CD4-positive, CD25-positive, alpha-beta regulatory T cell (primary cell): ENCODE data around the gene NR2E1. TPM values are rescaled to one million over a fixed set of nuclear protein-coding genes. Genes with fewer than 3 reads are reported as not detected.

Experiments used
- ATAC-seq, 2 donors: fragments of 150-1000 bp; cut with Tn5 transposase; one replicate each; pipeline ENCODE4 v1.10.0; 2021; ENCODE audit warnings: low read depth in 2 of 2, moderate number of reproducible peaks in 2 of 2, moderate library complexity in 1 of 2
- DNase-seq, 3 donors: peaks; one replicate each; pipeline versions ENCODE4 v3.0.0 to v3.0.0-alpha.2; 2012 to 2022; ENCODE audit warnings: mixed read lengths in 1 of 3
- H3K27ac ChIP-seq: one replicate; pipeline ENCODE4 v1.7.0; 2013; ENCODE audit warnings: mild to moderate bottlenecking, low read length; ENCODE audit not compliant: insufficient read depth, poor library complexity, severe bottlenecking
- H3K27me3 ChIP-seq: one replicate; pipeline ENCODE4 v1.7.0; 2013; ENCODE audit warnings: low read length; ENCODE audit not compliant: control insufficient read depth, insufficient read depth
- H3K36me3 ChIP-seq: one replicate; pipeline ENCODE4 v1.7.0; 2013; ENCODE audit warnings: mild to moderate bottlenecking, low read length, moderate library complexity; ENCODE audit not compliant: control insufficient read depth, insufficient read depth
- H3K4me1 ChIP-seq: 2 replicates; pipeline ENCODE4 v1.7.0; 2013; ENCODE audit warnings: mild to moderate bottlenecking, low read length; ENCODE audit not compliant: insufficient read depth, control insufficient read depth, poor library complexity, severe bottlenecking
- H3K4me3 ChIP-seq: one replicate; pipeline ENCODE4 v1.7.0; 2013; ENCODE audit warnings: low read depth, mild to moderate bottlenecking, low read length, moderate library complexity
- H3K9me3 ChIP-seq, 2 experiments: 1 replicate in 1 of 2; 2 replicates in 1 of 2; pipeline ENCODE4 v1.7.0; 2013; ENCODE audit warnings: low read length in 2 of 2, mild to moderate bottlenecking in 1 of 2, moderate library complexity in 1 of 2; ENCODE audit not compliant: control insufficient read depth in 2 of 2
- H3K27ac Mint-ChIP-seq, 3 donors: one replicate each; pipeline ENCODE4 v1.8.0; 2020 to 2022; ENCODE audit warnings: mild to moderate bottlenecking in 3 of 3, mixed read lengths in 3 of 3, moderate library complexity in 2 of 3
- H3K27me3 Mint-ChIP-seq: one replicate; pipeline ENCODE4 v1.8.0; 2022; ENCODE audit warnings: mild to moderate bottlenecking, mixed read lengths
- H3K36me3 Mint-ChIP-seq: one replicate; pipeline ENCODE4 v1.8.0; 2020; ENCODE audit warnings: mixed read lengths
- H3K4me1 Mint-ChIP-seq, 4 donors: one replicate each; pipeline ENCODE4 v1.8.0; 2020 to 2022; ENCODE audit warnings: mixed read lengths in 4 of 4, mild to moderate bottlenecking in 1 of 4
- H3K4me3 Mint-ChIP-seq, 4 donors: one replicate each; pipeline ENCODE4 v1.8.0; 2020 to 2022; ENCODE audit warnings: mild to moderate bottlenecking in 4 of 4, mixed read lengths in 4 of 4, moderate library complexity in 3 of 4
- H3K9me3 Mint-ChIP-seq, 7 donors: one replicate each; pipeline ENCODE4 v1.8.0; 2020 to 2022; ENCODE audit warnings: mixed read lengths in 7 of 7, mild to moderate bottlenecking in 3 of 7, moderate library complexity in 2 of 7
- polyA plus RNA-seq, 4 donors: library from polyadenylated mRNA; unstranded; fragments of 300-500 nt; fragmentation: Illumina TruSeq; gene quantifications; one replicate each; pipeline ENCODE4 v1.2.3, GENCODE V29; 2021
- total RNA-seq: library from RNA; stranded (reverse); gene quantifications from one replicate; pipeline ENCODE4 v1.2.3, GENCODE V29; 2022

The NR2E1 gene
- total and polyA plus RNA-seq, 5 donors from 2014 or later: not detected

- Mint-ChIP-seq H3K4me1 (peaks cover 0 to 18% (median 10%) of the 10 kb centered on the region in 4 donors), H3K9me3 (peaks cover 0 to 4% (median 0%) of the 10 kb centered on the region in 7 donors), H3K4me3 (peak overlapping the region; percentile 62 to 96 (median 87)), H3K27me3 (peaks cover 94% of the 10 kb centered on the region), H3K27ac (no peak overlapping the region), H3K36me3 (no peaks in the 10 kb centered on the region)
- Histone ChIP-seq H3K4me1 (peaks cover 12% of the 10 kb centered on the region), H3K4me3 (peak overlapping the region; percentile 62), H3K9me3 (no peaks in the 10 kb centered on the region), H3K27ac (no peak overlapping the region), H3K27me3 (peaks cover 46% of the 10 kb centered on the region), H3K36me3 (no peaks in the 10 kb centered on the region)
- DNase-seq (peak in 1 of 3 donors; percentile 43), ATAC-seq (peak; percentile 55 to 61)
These were observed 32.1 kb upstream of the NR2E1 start for GRCh38 chr6:108133594-108134179.

GRCh38 chr6:108134213-108134970, 31.4 kb upstream of the NR2E1 start:
- peak overlapping the region in 3 of 4 donors; percentile 4 to 63 (median 20) for H3K4me3 Mint-ChIP-seq
- ATAC-seq (no peak), DNase-seq (no peak)
- Histone ChIP-seq H3K4me3 (no peak overlapping the region), H3K36me3 (no peaks in the 10 kb centered on the region), H3K9me3 (no peaks in the 10 kb centered on the region), H3K27me3 (peaks cover 42% of the 10 kb centered on the region), H3K27ac (no peak overlapping the region), H3K4me1 (peaks cover 12% of the 10 kb centered on the region)
- peaks cover 0 to 4% (median 0%) of the 10 kb centered on the region in 7 donors for H3K9me3 Mint-ChIP-seq
- H3K27ac Mint-ChIP-seq: no peak overlapping the region
- H3K4me1 Mint-ChIP-seq: peaks cover 0 to 18% (median 10%) of the 10 kb centered on the region in 4 donors
- peaks cover 89% of the 10 kb centered on the region for H3K27me3 Mint-ChIP-seq
- no peaks in the 10 kb centered on the region for H3K36me3 Mint-ChIP-seq

GRCh38 chr6:108142240-108142639, 23.6 kb upstream of the NR2E1 start:
- peaks cover 18% of the 10 kb centered on the region for H3K27me3 ChIP-seq
- ATAC-seq (no peak), DNase-seq (no peak)
- Mint-ChIP-seq H3K27me3 (peaks cover 50% of the 10 kb centered on the region), H3K4me1 (no peaks in the 10 kb centered on the region), H3K36me3 (no peaks in the 10 kb centered on the region), H3K4me3 (no peak overlapping the region), H3K27ac (no peak overlapping the region), H3K9me3 (peaks cover 0 to 4% (median 0%) of the 10 kb centered on the region in 7 donors)
- H3K4me1 ChIP-seq: no peaks in the 10 kb centered on the region
- H3K9me3 ChIP-seq: no peaks in the 10 kb centered on the region
- H3K4me3 ChIP-seq: no peak overlapping the region
- H3K27ac ChIP-seq: no peak overlapping the region
- no peaks in the 10 kb centered on the region for H3K36me3 ChIP-seq

GRCh38 chr6:108145639-108146038, 20.2 kb upstream of the NR2E1 start:
- ATAC-seq (no peak), DNase-seq (no peak)
- H3K27ac Mint-ChIP-seq: no peak overlapping the region
- no peaks in the 10 kb centered on the region for H3K4me1 Mint-ChIP-seq
- no peaks in the 10 kb centered on the region for H3K36me3 Mint-ChIP-seq
- H3K27me3 ChIP-seq: peaks cover 14% of the 10 kb centered on the region
- H3K4me3 Mint-ChIP-seq: no peak overlapping the region
- H3K4me3 ChIP-seq: no peak overlapping the region
- H3K36me3 ChIP-seq: no peaks in the 10 kb centered on the region
- H3K27ac ChIP-seq: no peak overlapping the region
- peaks cover 0 to 4% (median 2%) of the 10 kb centered on the region in 7 donors for H3K9me3 Mint-ChIP-seq
- no peaks in the 10 kb centered on the region for H3K4me1 ChIP-seq
- peaks cover 63% of the 10 kb centered on the region for H3K27me3 Mint-ChIP-seq
- H3K9me3 ChIP-seq: no peaks in the 10 kb centered on the region

- Histone ChIP-seq H3K4me3 (no peak overlapping the region), H3K9me3 (no peaks in the 10 kb centered on the region), H3K36me3 (no peaks in the 10 kb centered on the region), H3K27me3 (peaks cover 36% of the 10 kb centered on the region), H3K27ac (no peak overlapping the region), H3K4me1 (peaks cover 8% of the 10 kb centered on the region)
- H3K4me1 Mint-ChIP-seq: peaks cover 0 to 10% (median 6%) of the 10 kb centered on the region in 4 donors
- H3K36me3 Mint-ChIP-seq: no peaks in the 10 kb centered on the region
- DNase-seq (no peak), ATAC-seq (no peak)
- H3K4me3 Mint-ChIP-seq: no peak overlapping the region
- H3K9me3 Mint-ChIP-seq: peaks cover 0 to 4% (median 0%) of the 10 kb centered on the region in 7 donors
- peaks cover 90% of the 10 kb centered on the region for H3K27me3 Mint-ChIP-seq
- H3K27ac Mint-ChIP-seq: no peak overlapping the region
These were observed 13.4 kb upstream of the NR2E1 start for GRCh38 chr6:108152446-108152845.

- no peak for DNase-seq
- H3K27ac Mint-ChIP-seq: no peak overlapping the region
- H3K4me1 ChIP-seq: peaks cover 16% of the 10 kb centered on the region
- peaks cover 0 to 3% (median 0%) of the 10 kb centered on the region in 7 donors for H3K9me3 Mint-ChIP-seq
- ATAC-seq: no peak
- no peaks in the 10 kb centered on the region for H3K36me3 Mint-ChIP-seq
- H3K9me3 ChIP-seq: no peaks in the 10 kb centered on the region
- H3K4me3 ChIP-seq: no peak overlapping the region
- peak overlapping the region in 3 of 4 donors; percentile 58 to 71 (median 64) for H3K4me3 Mint-ChIP-seq
- no peaks in the 10 kb centered on the region for H3K36me3 ChIP-seq
- peaks cover 0 to 19% (median 11%) of the 10 kb centered on the region in 4 donors for H3K4me1 Mint-ChIP-seq
- H3K27ac ChIP-seq: no peak overlapping the region
- H3K27me3 ChIP-seq: peaks cover 52% of the 10 kb centered on the region
- H3K27me3 Mint-ChIP-seq: peaks cover 84% of the 10 kb centered on the region
These were observed 9.5 kb upstream of the NR2E1 start for GRCh38 chr6:108156180-108156937.

GRCh38 chr6:108156938-108157233, 8.9 kb upstream of the NR2E1 start:
- H3K4me1 Mint-ChIP-seq: peaks cover 0 to 19% (median 12%) of the 10 kb centered on the region in 4 donors
- no peak for DNase-seq
- H3K4me3 Mint-ChIP-seq: peak overlapping the region in 3 of 4 donors; percentile 58 to 71 (median 64)
- ATAC-seq: no peak
- Histone ChIP-seq H3K4me3 (no peak overlapping the region), H3K27ac (no peak overlapping the region), H3K27me3 (peaks cover 56% of the 10 kb centered on the region), H3K9me3 (no peaks in the 10 kb centered on the region), H3K36me3 (no peaks in the 10 kb centered on the region), H3K4me1 (peaks cover 16% of the 10 kb centered on the region)
- H3K36me3 Mint-ChIP-seq: no peaks in the 10 kb centered on the region
- H3K27me3 Mint-ChIP-seq: peaks cover 87% of the 10 kb centered on the region
- H3K27ac Mint-ChIP-seq: no peak overlapping the region
- peaks cover 0 to 3% (median 0%) of the 10 kb centered on the region in 7 donors for H3K9me3 Mint-ChIP-seq
